ENCODE measurements around the gene CPED1. TPM values are rescaled to one million over a fixed set of nuclear protein-coding genes. Genes with fewer than 3 reads are reported as not detected.
"Not testable (repeated sequence)": the region's sequence is repeated elsewhere in the genome, so short reads cannot be mapped to it uniquely, and the experiment has no call there.

Gene CPED1
- total RNA-seq, 2 donors from 2014 or later, result 4.0 to 15.9 TPM

GRCh38 chr7:121002757-121003200 lies 14.3 kb downstream of the CPED1 start:
- Histone ChIP-seq H3K4me3 (no peak overlapping the region), H3K36me3 (no peaks in the 10 kb centered on the region), H3K27me3 (no peaks in the 10 kb centered on the region), H3K9ac (ENCODE audit: low read depth in 2 of 2, low read length in 2 of 2) (no peak overlapping the region), H3K9me3 (no peaks in the 10 kb centered on the region), H3K27ac (no peak overlapping the region), H3K4me1 (no peaks in the 10 kb centered on the region)
- intact Hi-C loops (cut with DNase I), result no loop called here
- DNase-seq, result no peak
- TF ChIP-seq, protein P1, sequence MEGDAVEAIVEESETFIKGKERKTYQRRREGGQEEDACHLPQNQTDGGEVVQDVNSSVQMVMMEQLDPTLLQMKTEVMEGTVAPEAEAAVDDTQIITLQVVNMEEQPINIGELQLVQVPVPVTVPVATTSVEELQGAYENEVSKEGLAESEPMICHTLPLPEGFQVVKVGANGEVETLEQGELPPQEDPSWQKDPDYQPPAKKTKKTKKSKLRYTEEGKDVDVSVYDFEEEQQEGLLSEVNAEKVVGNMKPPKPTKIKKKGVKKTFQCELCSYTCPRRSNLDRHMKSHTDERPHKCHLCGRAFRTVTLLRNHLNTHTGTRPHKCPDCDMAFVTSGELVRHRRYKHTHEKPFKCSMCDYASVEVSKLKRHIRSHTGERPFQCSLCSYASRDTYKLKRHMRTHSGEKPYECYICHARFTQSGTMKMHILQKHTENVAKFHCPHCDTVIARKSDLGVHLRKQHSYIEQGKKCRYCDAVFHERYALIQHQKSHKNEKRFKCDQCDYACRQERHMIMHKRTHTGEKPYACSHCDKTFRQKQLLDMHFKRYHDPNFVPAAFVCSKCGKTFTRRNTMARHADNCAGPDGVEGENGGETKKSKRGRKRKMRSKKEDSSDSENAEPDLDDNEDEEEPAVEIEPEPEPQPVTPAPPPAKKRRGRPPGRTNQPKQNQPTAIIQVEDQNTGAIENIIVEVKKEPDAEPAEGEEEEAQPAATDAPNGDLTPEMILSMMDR (IDR thresholded peaks at IDR 0.05), result no peak

DNA sequence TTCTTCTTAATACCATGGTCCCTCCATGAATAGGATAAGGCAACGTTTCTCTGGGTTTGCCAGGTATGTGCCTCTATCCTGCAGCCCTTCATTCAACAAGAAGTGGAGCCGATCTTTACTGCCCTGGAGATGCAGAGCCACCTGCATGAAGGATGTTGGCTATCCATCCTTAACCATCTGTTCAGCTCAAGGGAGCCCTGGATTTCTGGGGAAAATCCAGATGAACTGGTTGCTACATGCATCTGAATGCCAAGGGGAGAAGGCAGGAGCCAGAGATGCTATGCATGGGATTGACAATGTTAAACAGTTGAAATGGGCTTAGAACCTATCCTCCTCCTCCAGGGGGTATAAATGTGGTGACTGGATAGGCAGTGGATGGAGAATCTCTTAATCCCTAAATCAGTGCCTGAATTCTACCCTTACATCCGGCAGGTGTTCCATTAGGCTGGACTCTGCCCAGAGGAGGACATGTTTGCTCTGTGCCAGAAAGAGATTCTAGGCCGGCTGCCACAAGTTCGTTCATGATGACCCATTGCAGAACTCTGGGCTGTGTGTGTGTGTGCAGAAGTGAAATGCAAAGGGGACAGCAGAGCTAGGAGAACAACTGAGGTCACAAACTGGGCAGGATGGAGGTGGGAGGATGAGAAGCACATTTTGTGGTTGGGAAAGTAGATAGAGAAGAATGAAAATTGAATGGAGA lies 15.6 kb downstream of the CPED1 start:
- no peak for DNase-seq

DNA sequence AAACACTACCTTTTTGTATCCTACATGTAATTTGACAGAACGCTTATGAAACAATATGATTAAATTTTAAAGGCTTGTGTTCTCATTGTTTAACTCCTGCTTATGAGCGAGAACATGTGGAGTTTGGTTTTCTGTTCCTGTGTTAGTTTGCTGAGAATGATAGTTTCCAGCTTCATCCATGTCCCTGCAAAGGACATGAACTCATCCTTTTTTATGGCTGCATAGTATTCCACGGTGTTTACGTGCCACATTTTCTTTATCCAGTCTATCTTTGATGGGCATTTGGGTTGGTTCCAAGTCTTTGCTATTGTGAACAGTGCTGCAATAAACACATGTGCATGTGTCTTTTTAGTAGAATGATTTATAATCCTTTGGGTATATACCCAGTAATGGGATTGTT lies 16.5 kb downstream of the CPED1 start:
- H3K9me3 ChIP-seq; H3K36me3 ChIP-seq; H3K4me3 ChIP-seq; DNase-seq; H3K4me1 ChIP-seq; H3K27me3 ChIP-seq; H3K9ac ChIP-seq (ENCODE audit: low read depth in 2 of 2, low read length in 2 of 2); intact Hi-C loops (cut with DNase I); H3K27ac ChIP-seq: not testable (repeated sequence)

More for the DNA sequence above, 15.6 kb downstream of the CPED1 start:
- intact Hi-C loops (cut with DNase I), result no loop called here
- Histone ChIP-seq H3K4me1 (no peaks in the 10 kb centered on the region), H3K9ac (ENCODE audit: low read depth in 2 of 2, low read length in 2 of 2) (no peak overlapping the region), H3K36me3 (no peaks in the 10 kb centered on the region), H3K9me3 (no peaks in the 10 kb centered on the region), H3K4me3 (no peak overlapping the region), H3K27ac (no peak overlapping the region), H3K27me3 (no peaks in the 10 kb centered on the region)
- TF ChIP-seq, protein P1 (IDR thresholded peaks at IDR 0.05), result no peak

- H3K27ac ChIP-seq, result peak overlapping the region; percentile 6
- no peaks in the 10 kb centered on the region for H3K27me3 ChIP-seq
- intact Hi-C loops (cut with DNase I), result no loop called here
- H3K9me3 ChIP-seq, result no peaks in the 10 kb centered on the region
- H3K9ac ChIP-seq (ENCODE audit: low read depth in 2 of 2, low read length in 2 of 2), result no peak overlapping the region
- no peaks in the 10 kb centered on the region for H3K36me3 ChIP-seq
- no peaks in the 10 kb centered on the region for H3K4me1 ChIP-seq
- TF ChIP-seq, protein P1 (IDR thresholded peaks at IDR 0.05), result no peak
- no peak overlapping the region for H3K4me3 ChIP-seq
- DNase-seq, result no peak
Observed at GRCh38 chr7:121005996-121006584, 17.6 kb downstream of the CPED1 start.

- no peak for DNase-seq
- no peak overlapping the region for H3K9ac ChIP-seq (ENCODE audit: low read depth in 2 of 2, low read length in 2 of 2)
Observed at GRCh38 chr7:121006711-121007315, 18.3 kb downstream of the CPED1 start.

More at GRCh38 chr7:121006711-121007315, 18.3 kb downstream of the CPED1 start:
- intact Hi-C loops (cut with DNase I), result no loop called here
- H3K36me3 ChIP-seq, result no peaks in the 10 kb centered on the region
- no peaks in the 10 kb centered on the region for H3K4me1 ChIP-seq
- peak overlapping the region; percentile 6 for H3K27ac ChIP-seq
- H3K4me3 ChIP-seq, result no peak overlapping the region
- no peaks in the 10 kb centered on the region for H3K27me3 ChIP-seq
- TF ChIP-seq, protein P1 (IDR thresholded peaks at IDR 0.05), result no peak
- no peaks in the 10 kb centered on the region for H3K9me3 ChIP-seq

Measured in colonic mucosa (tissue), 4 donors.